ENCODE data around the gene C10orf95.

- no peak for TF ChIP-seq CTCF (IDR thresholded peaks at IDR 0.05)
- no peak for TF ChIP-seq POLR2AphosphoS5 (IDR thresholded peaks at IDR 0.05)
- TF ChIP-seq EP300 (IDR thresholded peaks at IDR 0.05): no peak
Observed at GRCh38 chr10:102400076-102400475, 51.3 kb downstream of the C10orf95 start.
